Lung (tissue), 12 donors: ENCODE measurements around the gene LIPC. TPM values are rescaled to one million over a fixed set of nuclear protein-coding genes. Genes with fewer than 3 reads are reported as not detected.

Experiments
- ATAC-seq: fragments of 200-7000 bp; cut with Tn5 transposase; one replicate; pipeline ENCODE4 v1.9.1; 2020; ENCODE audit warnings: moderate number of reproducible peaks; ENCODE audit not compliant: insufficient read depth, low FRiP score
- DNase-seq, 3 donors: peaks; one replicate each; pipeline ENCODE4 v3.0.0-alpha.2; 2013 to 2017
- H3K27ac ChIP-seq, 2 donors: one replicate each; pipeline ENCODE4 v1.5.1; 2013; ENCODE audit warnings: mild to moderate bottlenecking in 2 of 2, moderate library complexity in 2 of 2, control low read depth in 1 of 2, inconsistent platforms in 1 of 2, low read depth in 1 of 2, low read length in 1 of 2
- H3K27me3 ChIP-seq, 3 donors: one replicate each; pipeline ENCODE4 v1.5.1; 2013; ENCODE audit warnings: low read length in 2 of 3; ENCODE audit not compliant: control insufficient read depth in 3 of 3, insufficient read depth in 3 of 3
- H3K36me3 ChIP-seq, 4 donors: one replicate each; pipeline ENCODE4 v1.5.1; 2013; ENCODE audit warnings: low read length in 4 of 4, mild to moderate bottlenecking in 1 of 4, moderate library complexity in 1 of 4; ENCODE audit not compliant: control insufficient read depth in 4 of 4, insufficient read depth in 4 of 4
- H3K4me1 ChIP-seq, 5 donors: one replicate each; pipeline ENCODE4 v1.5.1; 2013; ENCODE audit warnings: low read length in 5 of 5, mild to moderate bottlenecking in 2 of 5, moderate library complexity in 1 of 5; ENCODE audit not compliant: control insufficient read depth in 5 of 5, insufficient read depth in 5 of 5
- H3K4me3 ChIP-seq: one replicate; pipeline ENCODE4 v1.5.1; 2013; ENCODE audit warnings: mild to moderate bottlenecking, control low read depth, moderate library complexity
- H3K9ac ChIP-seq, 2 donors: one replicate each; pipeline ENCODE4 v1.5.1; 2013; ENCODE audit warnings: low read length in 2 of 2, control low read depth in 1 of 2; ENCODE audit not compliant: insufficient read depth in 1 of 2
- H3K9me3 ChIP-seq, 4 donors: one replicate each; pipeline ENCODE4 v1.5.1; 2013; ENCODE audit warnings: low read length in 3 of 4, mild to moderate bottlenecking in 1 of 4, moderate library complexity in 1 of 4; ENCODE audit not compliant: control insufficient read depth in 4 of 4, insufficient read depth in 3 of 4
- WGBS, 2 donors: extraction: QIAGEN DNeasy Blood & Tissue Kit; methylation state at CpG; one replicate each; pipeline ENCODE4 v1.1.7; 2013; 5-methylcytosine and 5-hydroxymethylcytosine counted together
- polyA plus RNA-seq, 2 donors: library from polyadenylated mRNA; stranded (reverse); fragments of 200-250 nt; gene quantifications; one replicate each; pipeline ENCODE4 v1.2.1, GENCODE V29; 2013
- total RNA-seq, 2 donors: library from RNA; depleted of rRNA in 1 of 2; stranded (reverse); fragments of >200 nt in 1 of 2; gene quantifications; one replicate each; pipeline ENCODE4 v1.2.1, GENCODE V29; 2014 to 2021
- TF ChIP-seq, protein P1 (sequence below): IDR thresholded peaks from 2 replicates; pipeline ENCODE4 v1.5.1; 2012; ENCODE audit warnings: mild to moderate bottlenecking; ENCODE audit errors: control extremely low read depth, extremely low read depth
- donor health status: control.
- donor health status: control.
- donor health status: Bipolar disorder and iron deficiency.
- donor health status: healthy.
- donor health status: DM: yes; HTN: yes; CAD: no.

LIPC gene
- total and polyA plus RNA-seq, 4 donors, result 0.20 to 0.57 (median 0.40) TPM

- ATAC-seq (no peak), DNase-seq (no peak)
- Histone ChIP-seq H3K9me3 (peaks cover 0 to 4% (median 2%) of the 10 kb centered on the region in 4 donors), H3K4me3 (no peak overlapping the region), H3K36me3 (no peaks in the 10 kb centered on the region), H3K27me3 (no peaks in the 10 kb centered on the region), H3K4me1 (no peaks in the 10 kb centered on the region), H3K27ac (peak overlapping the region in 1 of 2 donors; percentile 63), H3K9ac (no peak overlapping the region)
- 90 to 98% methylated on average over 6 of the region's 6 CpGs for WGBS, 2 donors
- TF ChIP-seq, protein P1, sequence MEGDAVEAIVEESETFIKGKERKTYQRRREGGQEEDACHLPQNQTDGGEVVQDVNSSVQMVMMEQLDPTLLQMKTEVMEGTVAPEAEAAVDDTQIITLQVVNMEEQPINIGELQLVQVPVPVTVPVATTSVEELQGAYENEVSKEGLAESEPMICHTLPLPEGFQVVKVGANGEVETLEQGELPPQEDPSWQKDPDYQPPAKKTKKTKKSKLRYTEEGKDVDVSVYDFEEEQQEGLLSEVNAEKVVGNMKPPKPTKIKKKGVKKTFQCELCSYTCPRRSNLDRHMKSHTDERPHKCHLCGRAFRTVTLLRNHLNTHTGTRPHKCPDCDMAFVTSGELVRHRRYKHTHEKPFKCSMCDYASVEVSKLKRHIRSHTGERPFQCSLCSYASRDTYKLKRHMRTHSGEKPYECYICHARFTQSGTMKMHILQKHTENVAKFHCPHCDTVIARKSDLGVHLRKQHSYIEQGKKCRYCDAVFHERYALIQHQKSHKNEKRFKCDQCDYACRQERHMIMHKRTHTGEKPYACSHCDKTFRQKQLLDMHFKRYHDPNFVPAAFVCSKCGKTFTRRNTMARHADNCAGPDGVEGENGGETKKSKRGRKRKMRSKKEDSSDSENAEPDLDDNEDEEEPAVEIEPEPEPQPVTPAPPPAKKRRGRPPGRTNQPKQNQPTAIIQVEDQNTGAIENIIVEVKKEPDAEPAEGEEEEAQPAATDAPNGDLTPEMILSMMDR, result no peak
These were observed 57.7 kb downstream of the LIPC start for GRCh38 chr15:58489289-58490085.

- ATAC-seq (no peak), DNase-seq (no peak)
- WGBS, 2 donors, result 86 to 93% methylated on average over 27 of the region's 27 CpGs
These were observed 58.5 kb downstream of the LIPC start for GRCh38 chr15:58490086-58490887.

GRCh38 chr15:58490888-58491473 is 59.2 kb downstream of the LIPC start:
- DNase-seq (no peak), ATAC-seq (no peak)
- 92 to 93% methylated on average over 6 of the region's 6 CpGs for WGBS, 2 donors
- TF ChIP-seq, protein P1, result no peak
- Histone ChIP-seq H3K4me3 (no peak overlapping the region), H3K4me1 (no peaks in the 10 kb centered on the region), H3K27me3 (no peaks in the 10 kb centered on the region), H3K27ac (peak overlapping the region in 1 of 2 donors; percentile 63), H3K36me3 (no peaks in the 10 kb centered on the region), H3K9me3 (peaks cover 0 to 4% (median 2%) of the 10 kb centered on the region in 4 donors), H3K9ac (no peak overlapping the region)

More at GRCh38 chr15:58490086-58490887, 58.5 kb downstream of the LIPC start:
- no peaks in the 10 kb centered on the region for H3K36me3 ChIP-seq
- H3K27ac ChIP-seq, result peak overlapping the region in 1 of 2 donors; percentile 63
- H3K9me3 ChIP-seq, result peaks cover 0 to 4% (median 2%) of the 10 kb centered on the region in 4 donors
- no peak overlapping the region for H3K4me3 ChIP-seq
- TF ChIP-seq, protein P1, result no peak
- no peaks in the 10 kb centered on the region for H3K27me3 ChIP-seq
- no peak overlapping the region for H3K9ac ChIP-seq
- H3K4me1 ChIP-seq, result no peaks in the 10 kb centered on the region
